ENCODE results near the gene SNED1. TPM values are rescaled to one million over a fixed set of nuclear protein-coding genes. Genes with fewer than 3 reads are reported as not detected.

The SNED1 gene
- total and polyA plus RNA-seq, 9 of the 15 experiments (the other 6 are each of a cell fraction or from before 2014, with no cell fraction given), result 0.03 to 0.07 (median 0.05) TPM; not detected in 5

DNA sequence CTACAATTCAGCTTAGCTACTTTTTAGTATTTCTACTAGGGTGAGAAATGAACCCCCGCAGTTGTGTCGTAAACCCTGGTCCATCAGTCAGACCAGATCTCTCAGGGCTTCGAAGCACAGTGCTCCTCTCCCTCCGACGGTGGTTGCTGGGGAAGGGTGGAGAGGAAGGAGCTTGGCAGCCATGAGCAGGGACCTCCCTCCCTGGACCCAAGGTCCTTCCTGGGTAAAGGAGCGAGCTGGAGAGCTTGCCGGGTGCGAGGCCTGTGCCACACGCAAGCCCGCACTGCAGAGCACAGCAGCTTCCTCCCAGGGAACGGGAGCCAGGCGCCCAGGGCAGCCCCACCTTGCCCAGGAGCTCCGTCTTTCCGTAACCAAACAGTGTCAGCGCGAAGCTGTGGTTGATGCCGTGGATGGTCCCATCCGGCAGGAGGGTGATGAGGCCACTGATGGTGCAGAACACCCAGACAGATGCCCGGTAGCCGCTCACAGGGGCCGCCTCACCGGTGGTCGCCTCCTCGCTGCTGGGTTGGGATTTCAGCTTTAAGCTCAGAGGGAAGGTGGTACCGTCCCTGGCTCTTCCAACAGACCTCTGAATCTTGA is 138.3 kb downstream of the SNED1 start (continued):
- TF ChIP-seq, protein P1, sequence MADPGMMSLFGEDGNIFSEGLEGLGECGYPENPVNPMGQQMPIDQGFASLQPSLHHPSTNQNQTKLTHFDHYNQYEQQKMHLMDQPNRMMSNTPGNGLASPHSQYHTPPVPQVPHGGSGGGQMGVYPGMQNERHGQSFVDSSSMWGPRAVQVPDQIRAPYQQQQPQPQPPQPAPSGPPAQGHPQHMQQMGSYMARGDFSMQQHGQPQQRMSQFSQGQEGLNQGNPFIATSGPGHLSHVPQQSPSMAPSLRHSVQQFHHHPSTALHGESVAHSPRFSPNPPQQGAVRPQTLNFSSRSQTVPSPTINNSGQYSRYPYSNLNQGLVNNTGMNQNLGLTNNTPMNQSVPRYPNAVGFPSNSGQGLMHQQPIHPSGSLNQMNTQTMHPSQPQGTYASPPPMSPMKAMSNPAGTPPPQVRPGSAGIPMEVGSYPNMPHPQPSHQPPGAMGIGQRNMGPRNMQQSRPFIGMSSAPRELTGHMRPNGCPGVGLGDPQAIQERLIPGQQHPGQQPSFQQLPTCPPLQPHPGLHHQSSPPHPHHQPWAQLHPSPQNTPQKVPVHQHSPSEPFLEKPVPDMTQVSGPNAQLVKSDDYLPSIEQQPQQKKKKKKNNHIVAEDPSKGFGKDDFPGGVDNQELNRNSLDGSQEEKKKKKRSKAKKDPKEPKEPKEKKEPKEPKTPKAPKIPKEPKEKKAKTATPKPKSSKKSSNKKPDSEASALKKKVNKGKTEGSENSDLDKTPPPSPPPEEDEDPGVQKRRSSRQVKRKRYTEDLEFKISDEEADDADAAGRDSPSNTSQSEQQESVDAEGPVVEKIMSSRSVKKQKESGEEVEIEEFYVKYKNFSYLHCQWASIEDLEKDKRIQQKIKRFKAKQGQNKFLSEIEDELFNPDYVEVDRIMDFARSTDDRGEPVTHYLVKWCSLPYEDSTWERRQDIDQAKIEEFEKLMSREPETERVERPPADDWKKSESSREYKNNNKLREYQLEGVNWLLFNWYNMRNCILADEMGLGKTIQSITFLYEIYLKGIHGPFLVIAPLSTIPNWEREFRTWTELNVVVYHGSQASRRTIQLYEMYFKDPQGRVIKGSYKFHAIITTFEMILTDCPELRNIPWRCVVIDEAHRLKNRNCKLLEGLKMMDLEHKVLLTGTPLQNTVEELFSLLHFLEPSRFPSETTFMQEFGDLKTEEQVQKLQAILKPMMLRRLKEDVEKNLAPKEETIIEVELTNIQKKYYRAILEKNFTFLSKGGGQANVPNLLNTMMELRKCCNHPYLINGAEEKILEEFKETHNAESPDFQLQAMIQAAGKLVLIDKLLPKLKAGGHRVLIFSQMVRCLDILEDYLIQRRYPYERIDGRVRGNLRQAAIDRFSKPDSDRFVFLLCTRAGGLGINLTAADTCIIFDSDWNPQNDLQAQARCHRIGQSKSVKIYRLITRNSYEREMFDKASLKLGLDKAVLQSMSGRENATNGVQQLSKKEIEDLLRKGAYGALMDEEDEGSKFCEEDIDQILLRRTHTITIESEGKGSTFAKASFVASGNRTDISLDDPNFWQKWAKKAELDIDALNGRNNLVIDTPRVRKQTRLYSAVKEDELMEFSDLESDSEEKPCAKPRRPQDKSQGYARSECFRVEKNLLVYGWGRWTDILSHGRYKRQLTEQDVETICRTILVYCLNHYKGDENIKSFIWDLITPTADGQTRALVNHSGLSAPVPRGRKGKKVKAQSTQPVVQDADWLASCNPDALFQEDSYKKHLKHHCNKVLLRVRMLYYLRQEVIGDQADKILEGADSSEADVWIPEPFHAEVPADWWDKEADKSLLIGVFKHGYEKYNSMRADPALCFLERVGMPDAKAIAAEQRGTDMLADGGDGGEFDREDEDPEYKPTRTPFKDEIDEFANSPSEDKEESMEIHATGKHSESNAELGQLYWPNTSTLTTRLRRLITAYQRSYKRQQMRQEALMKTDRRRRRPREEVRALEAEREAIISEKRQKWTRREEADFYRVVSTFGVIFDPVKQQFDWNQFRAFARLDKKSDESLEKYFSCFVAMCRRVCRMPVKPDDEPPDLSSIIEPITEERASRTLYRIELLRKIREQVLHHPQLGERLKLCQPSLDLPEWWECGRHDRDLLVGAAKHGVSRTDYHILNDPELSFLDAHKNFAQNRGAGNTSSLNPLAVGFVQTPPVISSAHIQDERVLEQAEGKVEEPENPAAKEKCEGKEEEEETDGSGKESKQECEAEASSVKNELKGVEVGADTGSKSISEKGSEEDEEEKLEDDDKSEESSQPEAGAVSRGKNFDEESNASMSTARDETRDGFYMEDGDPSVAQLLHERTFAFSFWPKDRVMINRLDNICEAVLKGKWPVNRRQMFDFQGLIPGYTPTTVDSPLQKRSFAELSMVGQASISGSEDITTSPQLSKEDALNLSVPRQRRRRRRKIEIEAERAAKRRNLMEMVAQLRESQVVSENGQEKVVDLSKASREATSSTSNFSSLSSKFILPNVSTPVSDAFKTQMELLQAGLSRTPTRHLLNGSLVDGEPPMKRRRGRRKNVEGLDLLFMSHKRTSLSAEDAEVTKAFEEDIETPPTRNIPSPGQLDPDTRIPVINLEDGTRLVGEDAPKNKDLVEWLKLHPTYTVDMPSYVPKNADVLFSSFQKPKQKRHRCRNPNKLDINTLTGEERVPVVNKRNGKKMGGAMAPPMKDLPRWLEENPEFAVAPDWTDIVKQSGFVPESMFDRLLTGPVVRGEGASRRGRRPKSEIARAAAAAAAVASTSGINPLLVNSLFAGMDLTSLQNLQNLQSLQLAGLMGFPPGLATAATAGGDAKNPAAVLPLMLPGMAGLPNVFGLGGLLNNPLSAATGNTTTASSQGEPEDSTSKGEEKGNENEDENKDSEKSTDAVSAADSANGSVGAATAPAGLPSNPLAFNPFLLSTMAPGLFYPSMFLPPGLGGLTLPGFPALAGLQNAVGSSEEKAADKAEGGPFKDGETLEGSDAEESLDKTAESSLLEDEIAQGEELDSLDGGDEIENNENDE (IDR thresholded peaks at IDR 0.05; ENCODE audit: low read depth, low read length), result no peak
- no peak for TF ChIP-seq ZNF384 (IDR thresholded peaks at IDR 0.05; ENCODE audit: low read depth, low read length)
- no peak for TF ChIP-seq PRPF4 (IDR thresholded peaks at IDR 0.05; ENCODE audit: insufficient read depth, low read depth, low read length, poor library complexity, severe bottlenecking)
